Central memory CD8-positive, alpha-beta T cell (primary cell): Measurements from ENCODE around the gene PRKRIP1.
A peak's percentile ranks its signal among the peaks of the same experiment; 100 is the strongest.

Experiments used
- ATAC-seq: fragments of 150-1000 bp; cut with Tn5 transposase; replicated peaks from 2 replicates; pipeline ENCODE4 v1.10.0; 2022; ENCODE audit warnings: mild to moderate bottlenecking, moderate FRiP score, moderate number of reproducible peaks; ENCODE audit not compliant: poor library complexity, severe bottlenecking; ENCODE audit errors: extremely low read depth
- DNase-seq, 2 donors: peaks; one replicate each; pipeline ENCODE4 v3.0.0; 2021; ENCODE audit warnings: low spot score in 2 of 2
- H3K27ac Mint-ChIP-seq: one replicate; pipeline ENCODE4 v1.8.0; 2022; ENCODE audit warnings: low read depth, mild to moderate bottlenecking, moderate library complexity, mixed read lengths
- H3K27me3 Mint-ChIP-seq: one replicate; pipeline ENCODE4 v1.8.0; 2022; ENCODE audit warnings: mixed read lengths
- H3K36me3 Mint-ChIP-seq: one replicate; pipeline ENCODE4 v1.8.0; 2022; ENCODE audit warnings: mild to moderate bottlenecking, moderate library complexity, mixed read lengths; ENCODE audit not compliant: insufficient read depth
- H3K4me1 Mint-ChIP-seq: one replicate; pipeline ENCODE4 v1.8.0; 2022; ENCODE audit warnings: mixed read lengths
- H3K4me3 Mint-ChIP-seq: one replicate; pipeline ENCODE4 v1.8.0; 2022; ENCODE audit warnings: mild to moderate bottlenecking, moderate library complexity, mixed read lengths
- H3K9me3 Mint-ChIP-seq: one replicate; pipeline ENCODE4 v1.8.0; 2022; ENCODE audit warnings: mixed read lengths

Gene PRKRIP1

GRCh38 chr7:102457352-102457924, 61.3 kb downstream of the PRKRIP1 start:
- Mint-ChIP-seq H3K9me3 (no peaks in the 10 kb centered on the region), H3K4me3 (no peak overlapping the region), H3K27ac (no peak overlapping the region), H3K4me1 (peaks cover 14% of the 10 kb centered on the region), H3K36me3 (peaks cover 17% of the 10 kb centered on the region), H3K27me3 (no peaks in the 10 kb centered on the region)
- ATAC-seq (no peak), DNase-seq (no peak)

- Mint-ChIP-seq H3K4me3 (no peak overlapping the region), H3K27ac (no peak overlapping the region), H3K27me3 (no peaks in the 10 kb centered on the region), H3K36me3 (peaks cover 23% of the 10 kb centered on the region), H3K9me3 (no peaks in the 10 kb centered on the region), H3K4me1 (peaks cover 25% of the 10 kb centered on the region)
- DNase-seq (no peak), ATAC-seq (no peak)
These were observed 63.2 kb downstream of the PRKRIP1 start for GRCh38 chr7:102459221-102459844.

- Mint-ChIP-seq H3K36me3 (peaks cover 27% of the 10 kb centered on the region), H3K4me1 (peaks cover 30% of the 10 kb centered on the region), H3K9me3 (no peaks in the 10 kb centered on the region), H3K4me3 (no peak overlapping the region), H3K27ac (no peak overlapping the region), H3K27me3 (no peaks in the 10 kb centered on the region)
- DNase-seq (no peak), ATAC-seq (no peak)
These were observed 64.3 kb downstream of the PRKRIP1 start for GRCh38 chr7:102460467-102460866.

- peaks cover 37% of the 10 kb centered on the region for H3K4me1 Mint-ChIP-seq
- DNase-seq = no peak
- ATAC-seq = no peak
- peak overlapping the region; percentile 85 for H3K27ac Mint-ChIP-seq
- H3K36me3 Mint-ChIP-seq = peaks cover 30% of the 10 kb centered on the region
- H3K4me3 Mint-ChIP-seq = peak overlapping the region; percentile 85
- no peaks in the 10 kb centered on the region for H3K9me3 Mint-ChIP-seq
- no peaks in the 10 kb centered on the region for H3K27me3 Mint-ChIP-seq
These were observed 67.8 kb downstream of the PRKRIP1 start for GRCh38 chr7:102463841-102464576.

- H3K36me3 Mint-ChIP-seq = peaks cover 27% of the 10 kb centered on the region
- peak within 1 kb of the TSS; percentile 85 for H3K4me3 Mint-ChIP-seq
- peak within 1 kb of the TSS; percentile 85 for H3K27ac Mint-ChIP-seq
- peak; percentile 87 for DNase-seq
- no peaks in the 10 kb centered on the region for H3K27me3 Mint-ChIP-seq
- no peaks in the 10 kb centered on the region for H3K9me3 Mint-ChIP-seq
- peak; percentile 96 for ATAC-seq
- peaks cover 37% of the 10 kb centered on the region for H3K4me1 Mint-ChIP-seq
These were observed 68.6 kb downstream of the PRKRIP1 start, which contains the start of the genes ALKBH4 and LRWD1 for GRCh38 chr7:102464577-102465280. ALKBH4 (minus strand) TSS chr7:102464863; CDS start chr7:102464836, 27 bp downstream. LRWD1 (plus strand) TSS chr7:102464984; CDS start chr7:102465081, 97 bp downstream.

DNA sequence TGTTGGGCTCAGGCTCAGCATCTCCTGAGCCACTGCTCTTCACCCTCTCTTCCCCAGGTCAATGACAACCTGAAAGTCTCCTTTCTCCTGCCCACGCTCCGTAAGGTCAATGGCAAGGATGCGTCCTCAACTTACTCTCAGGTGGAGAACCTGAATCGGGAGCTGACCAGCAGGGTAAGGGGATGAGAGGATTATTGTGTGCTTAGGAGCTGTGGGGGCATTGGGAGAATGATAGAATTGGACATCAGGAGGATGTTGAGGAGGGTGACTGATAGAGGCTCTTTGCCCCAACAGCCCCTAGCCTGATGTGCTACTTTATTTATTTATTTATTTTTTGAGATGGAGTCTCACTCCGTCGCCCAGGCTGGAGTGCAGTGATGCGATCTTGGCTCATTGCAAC, 69.9 kb downstream of the PRKRIP1 start:
- H3K4me3 Mint-ChIP-seq = peak overlapping the region; percentile 85
- DNase-seq (no peak), ATAC-seq (no peak)
- H3K9me3 Mint-ChIP-seq = no peaks in the 10 kb centered on the region
- H3K27me3 Mint-ChIP-seq = no peaks in the 10 kb centered on the region
- H3K36me3 Mint-ChIP-seq = peaks cover 26% of the 10 kb centered on the region
- H3K4me1 Mint-ChIP-seq = peaks cover 31% of the 10 kb centered on the region
- peak overlapping the region; percentile 38 for H3K27ac Mint-ChIP-seq

DNA sequence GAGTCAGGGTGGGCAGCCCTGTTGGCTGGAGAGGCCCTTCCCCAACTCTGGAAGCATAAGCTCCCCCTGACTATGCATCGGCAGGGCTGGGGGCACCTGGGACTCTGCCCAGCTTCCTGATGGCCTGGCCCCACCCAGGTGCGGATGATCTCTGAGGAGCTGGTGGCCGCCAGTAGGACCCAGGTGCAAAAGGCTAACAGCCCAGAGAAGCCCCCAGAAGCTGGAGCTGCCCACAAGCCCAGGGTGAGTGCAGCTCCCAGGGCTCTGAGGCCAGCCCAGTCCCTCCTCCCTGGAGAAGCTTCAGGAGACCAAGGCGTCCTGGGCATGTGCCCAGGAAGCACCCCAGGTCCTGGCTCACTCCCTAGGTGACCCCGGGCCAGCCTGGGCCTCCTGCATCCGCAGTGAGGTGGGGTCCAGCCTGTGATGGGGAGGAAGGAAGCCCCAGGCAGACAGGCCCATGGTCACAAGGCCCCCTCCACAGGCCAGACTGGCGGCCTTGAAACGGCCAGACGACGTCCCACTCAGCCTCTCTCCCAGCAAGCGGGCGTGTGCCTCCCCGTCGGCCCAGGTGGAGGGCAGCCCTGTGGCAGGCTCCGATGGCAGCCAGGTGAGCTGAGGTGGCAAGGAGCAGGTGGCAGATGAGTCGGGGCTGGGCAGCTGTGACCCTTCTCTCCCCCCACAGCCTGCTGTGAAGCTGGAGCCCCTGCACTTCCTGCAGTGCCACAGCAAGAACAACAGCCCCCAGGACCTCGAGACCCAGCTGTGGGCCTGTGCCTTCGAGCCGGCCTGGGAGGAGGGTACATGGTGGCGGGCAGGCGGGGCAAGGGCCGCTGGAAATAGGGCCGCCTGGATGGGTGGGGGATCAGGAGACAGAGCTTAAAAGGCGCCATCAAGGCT, 71.7 kb downstream of the PRKRIP1 start:
- H3K4me3 Mint-ChIP-seq = no peak overlapping the region
- no peak overlapping the region for H3K27ac Mint-ChIP-seq
- DNase-seq (no peak), ATAC-seq (no peak)
- no peaks in the 10 kb centered on the region for H3K9me3 Mint-ChIP-seq
- H3K36me3 Mint-ChIP-seq = peaks cover 31% of the 10 kb centered on the region
- peaks cover 19% of the 10 kb centered on the region for H3K4me1 Mint-ChIP-seq
- no peaks in the 10 kb centered on the region for H3K27me3 Mint-ChIP-seq

DNA sequence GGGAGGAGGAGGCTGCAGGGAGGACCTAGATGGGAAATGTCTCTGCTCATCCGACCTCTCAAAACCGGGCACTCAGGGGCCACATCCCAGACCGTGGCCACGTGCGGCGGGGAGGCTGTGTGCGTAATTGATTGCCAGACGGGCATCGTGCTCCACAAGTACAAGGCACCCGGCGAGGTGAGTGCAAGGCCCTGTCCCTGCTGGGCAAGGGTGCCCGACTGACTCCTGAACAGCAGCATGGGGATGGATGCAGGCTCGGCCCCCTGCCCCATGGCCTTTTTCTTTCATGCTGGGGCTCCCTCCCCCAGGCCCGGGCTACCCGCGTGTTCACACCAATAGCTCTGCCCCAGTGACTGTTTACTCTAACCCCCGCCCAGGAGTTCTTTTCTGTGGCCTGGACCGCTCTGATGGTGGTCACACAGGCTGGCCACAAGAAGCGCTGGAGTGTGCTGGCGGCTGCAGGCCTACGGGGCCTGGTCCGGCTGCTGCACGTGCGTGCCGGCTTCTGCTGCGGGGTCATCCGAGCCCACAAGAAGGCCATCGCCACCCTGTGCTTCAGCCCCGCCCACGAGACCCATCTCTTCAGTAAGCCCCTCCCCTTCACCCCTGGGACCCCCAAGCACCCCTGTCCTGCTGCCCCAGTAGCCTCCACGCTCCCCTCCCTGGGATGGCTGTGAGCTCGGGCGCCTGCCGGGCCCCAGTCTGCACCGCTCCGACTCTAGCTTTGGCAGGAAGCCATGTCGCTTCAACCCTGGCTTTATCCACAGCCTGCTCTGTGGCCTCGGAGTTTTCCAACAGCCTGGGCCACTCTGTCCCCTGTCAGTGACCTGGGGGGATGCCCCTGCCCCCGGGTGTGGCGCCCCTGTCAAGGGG, 72.6 kb downstream of the PRKRIP1 start:
- no peak for DNase-seq
- H3K9me3 Mint-ChIP-seq = no peaks in the 10 kb centered on the region
- no peaks in the 10 kb centered on the region for H3K27me3 Mint-ChIP-seq
- peak overlapping the region; percentile 55 for H3K27ac Mint-ChIP-seq
- ATAC-seq = no peak
- H3K4me3 Mint-ChIP-seq = no peak overlapping the region
- peaks cover 17% of the 10 kb centered on the region for H3K4me1 Mint-ChIP-seq
- peaks cover 35% of the 10 kb centered on the region for H3K36me3 Mint-ChIP-seq

- Mint-ChIP-seq H3K27me3 (no peaks in the 10 kb centered on the region), H3K9me3 (no peaks in the 10 kb centered on the region), H3K4me1 (peaks cover 12% of the 10 kb centered on the region), H3K27ac (peak overlapping the region; percentile 55), H3K36me3 (peaks cover 31% of the 10 kb centered on the region), H3K4me3 (no peak overlapping the region)
- ATAC-seq = no peak
- no peak for DNase-seq
These were observed 73.3 kb downstream of the PRKRIP1 start for GRCh38 chr7:102469351-102469971.

- no peaks in the 10 kb centered on the region for H3K27me3 Mint-ChIP-seq
- peaks cover 29% of the 10 kb centered on the region for H3K36me3 Mint-ChIP-seq
- H3K9me3 Mint-ChIP-seq = no peaks in the 10 kb centered on the region
- ATAC-seq (no peak), DNase-seq (no peak)
- no peak overlapping the region for H3K4me3 Mint-ChIP-seq
- H3K27ac Mint-ChIP-seq = no peak overlapping the region
- H3K4me1 Mint-ChIP-seq = peaks cover 10% of the 10 kb centered on the region
These were observed 74.0 kb downstream of the PRKRIP1 start for GRCh38 chr7:102469972-102470825.
